NB4 (cell line): ENCODE results near the gene MRPL49.

Experiments used
- CTCF ChIP-seq: IDR thresholded peaks from one replicate; pipeline ENCODE4 v1.5.1; 2012; ENCODE audit warnings: low read depth, low read length
- POLR2A ChIP-seq: IDR thresholded peaks from 2 replicates; pipeline ENCODE4 v1.6.1; 2011; ENCODE audit warnings: mild to moderate bottlenecking; ENCODE audit not compliant: insufficient read length; ENCODE audit errors: extremely low read depth

GRCh38 chr11:65126624-65127274, 4.6 kb downstream of the MRPL49 start:
- TF ChIP-seq POLR2A: no peak
- TF ChIP-seq CTCF: no peak
